Kasumi-1 (cell line): ENCODE results near the gene GNE.

Source experiments
- DNase-seq, 2 experiments: peaks; one replicate each; lab custom pipeline; 2025; lab: John Stamatoyannopoulos, UW

The GNE gene

DNA sequence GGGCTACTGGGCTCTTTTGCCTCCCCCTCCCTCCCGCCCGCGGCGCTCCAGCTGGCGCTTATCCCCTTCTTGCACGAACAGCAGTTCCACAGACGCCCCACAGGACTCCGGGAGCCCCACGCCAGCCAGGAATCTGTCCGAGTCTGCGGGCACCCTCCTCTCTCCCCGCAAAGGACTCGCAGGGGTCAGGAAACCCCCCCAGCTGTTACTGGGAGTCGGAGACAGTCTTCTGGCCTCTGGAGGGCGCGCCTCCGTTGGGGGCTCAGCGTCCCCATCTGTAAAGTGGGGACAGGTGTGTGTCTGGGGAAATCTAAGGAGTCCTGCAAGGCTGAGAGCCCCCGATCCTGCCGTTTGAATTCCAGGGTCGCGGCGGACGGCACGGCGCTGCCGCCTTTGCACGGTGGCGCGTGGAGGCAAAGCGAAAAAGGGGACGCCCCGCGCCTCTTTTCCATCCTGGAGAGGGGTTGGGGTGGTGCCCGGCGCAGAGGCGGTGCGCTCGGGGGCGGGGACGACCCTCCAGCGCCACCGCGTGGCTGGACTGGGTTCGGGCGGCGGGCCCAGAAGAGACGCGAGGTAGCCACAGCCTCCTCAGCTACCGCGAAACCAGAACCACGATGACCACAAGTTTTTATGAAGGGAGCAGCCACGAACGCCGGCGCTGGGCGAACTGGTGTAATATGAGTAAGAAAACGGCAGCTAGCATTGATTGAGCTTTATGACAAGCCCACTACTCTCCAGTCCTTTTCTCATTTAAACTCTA, 91.9 kb downstream of the GNE start:
- DNase-seq = peak; percentile 57 to 64

GRCh38 chr9:36165826-36166167, 92.5 kb downstream of the GNE start:
- DNase-seq = no peak

- no peak for DNase-seq
Measured at GRCh38 chr9:36164989-36165388, 93.3 kb downstream of the GNE start.
